HG02943 (cell line): ENCODE results near the gene BECN2.
"Not testable (repeated sequence)": the region's sequence is repeated elsewhere in the genome, so short reads cannot be mapped to it uniquely, and the experiment has no call there.

Experiments used
- ATAC-seq: cut with Tn5 transposase; IDR thresholded peaks from one replicate; pipeline ENCODE4 v1.9.1; 2021; ENCODE audit warnings: mild to moderate bottlenecking, low read depth, moderate library complexity; ENCODE audit not compliant: unreplicated experiment

The BECN2 gene

DNA sequence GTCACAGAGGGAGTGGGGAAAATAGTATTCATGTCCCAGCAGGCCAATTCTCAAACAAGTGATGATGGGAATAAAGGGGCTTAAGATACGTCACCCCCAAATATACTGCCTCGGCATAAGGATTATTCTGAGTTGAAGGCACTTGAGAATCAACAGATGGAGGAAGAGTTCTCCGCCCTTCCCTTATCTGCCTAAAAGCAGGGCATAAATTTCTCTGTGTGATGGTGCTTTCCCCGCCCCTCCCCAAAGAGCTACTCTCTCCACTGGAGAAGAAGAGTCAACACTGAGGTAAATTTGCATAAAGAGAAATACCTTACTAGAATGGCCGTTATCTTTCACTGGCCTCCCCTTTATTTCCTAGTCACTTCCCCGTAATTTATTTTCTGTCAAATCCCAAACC lies 18.7 kb downstream of the BECN2 start:
- ATAC-seq = no peak

DNA sequence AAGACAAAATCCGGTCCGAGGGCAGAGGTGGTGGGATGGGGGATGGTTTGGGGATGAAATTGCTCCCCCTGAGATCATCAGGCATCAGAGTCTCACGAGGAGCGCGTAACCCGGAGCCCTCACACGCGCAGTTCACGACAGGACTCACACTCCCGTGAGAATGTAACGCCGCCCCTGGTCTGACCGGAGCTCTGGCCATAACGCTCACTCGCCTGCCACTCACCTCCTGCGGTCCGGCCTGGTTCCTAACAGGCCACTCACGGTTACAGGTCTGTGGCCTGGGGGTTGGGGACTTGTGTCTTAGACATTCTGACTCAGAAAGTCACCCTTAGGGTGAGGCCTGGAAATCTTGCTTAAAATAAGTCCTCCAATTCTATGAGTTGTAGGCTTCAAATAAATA lies 21.5 kb downstream of the BECN2 start:
- no peak for ATAC-seq

- no peak for ATAC-seq
Observed at GRCh38 chr1:241979926-241980325, 22.4 kb downstream of the BECN2 start.

DNA sequence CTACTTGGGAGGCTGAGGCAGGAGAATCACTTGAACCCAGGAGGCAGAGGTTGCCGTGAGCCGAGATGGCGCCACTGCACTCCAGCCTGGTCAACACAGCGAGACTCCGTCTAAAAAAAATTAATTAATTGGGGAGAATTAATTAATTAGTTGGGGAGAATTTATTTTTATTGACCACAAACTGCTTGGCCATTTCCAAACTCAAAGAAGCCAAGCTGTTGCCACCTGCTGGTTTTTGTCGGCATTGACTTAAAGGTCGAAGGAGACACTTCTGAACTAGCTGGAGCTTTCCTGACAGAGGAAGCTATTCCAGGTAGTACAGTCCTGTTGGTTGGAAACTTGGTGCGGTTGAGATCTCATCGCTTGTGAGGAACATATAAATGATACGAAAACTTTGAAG lies 28.2 kb downstream of the BECN2 start:
- ATAC-seq = no peak

- not testable (repeated sequence) for ATAC-seq
Observed at GRCh38 chr1:241988389-241988930, 30.9 kb downstream of the BECN2 start.

GRCh38 chr1:241990040-241990439 lies 32.5 kb downstream of the BECN2 start:
- ATAC-seq = no peak

GRCh38 chr1:241992734-241993133 lies 35.2 kb downstream of the BECN2 start:
- no peak for ATAC-seq

GRCh38 chr1:241994171-241994570 lies 36.6 kb downstream of the BECN2 start:
- ATAC-seq = no peak

GRCh38 chr1:241997401-241997998 lies 39.9 kb downstream of the BECN2 start:
- no peak for ATAC-seq

GRCh38 chr1:241998412-241998921 lies 40.9 kb downstream of the BECN2 start:
- ATAC-seq = no peak

- ATAC-seq = no peak
Observed at GRCh38 chr1:241999026-241999425, 41.5 kb downstream of the BECN2 start, which contains the start of gene MAP1LC3C. Gene MAP1LC3C, minus strand, starts transcription at chr1:241999098. Its CDS starts 90 bp downstream, at chr1:241999008.

GRCh38 chr1:242000434-242000833 lies 42.9 kb downstream of the BECN2 start:
- ATAC-seq = no peak

DNA sequence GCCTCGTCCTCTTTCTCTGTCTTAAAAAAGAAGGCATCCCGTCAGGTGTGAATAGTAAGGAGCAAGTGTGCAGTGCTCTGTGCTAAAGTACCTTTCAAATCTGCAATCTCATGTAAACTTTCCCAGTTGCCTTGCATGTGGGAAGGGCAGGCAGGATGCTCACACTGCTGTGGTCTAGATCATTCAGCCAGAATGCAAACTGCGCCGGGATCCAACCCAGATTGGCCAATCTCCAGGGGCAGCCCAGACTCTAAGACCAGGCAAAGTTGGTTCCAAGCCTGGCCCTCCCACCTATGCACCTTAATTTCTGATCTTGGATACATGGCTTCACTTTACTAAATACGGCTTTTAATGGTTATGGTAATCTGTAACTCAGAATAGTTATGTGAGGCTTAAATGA lies 44.5 kb downstream of the BECN2 start:
- ATAC-seq = no peak

GRCh38 chr1:242002510-242002909 lies 44.9 kb downstream of the BECN2 start:
- ATAC-seq = no peak

DNA sequence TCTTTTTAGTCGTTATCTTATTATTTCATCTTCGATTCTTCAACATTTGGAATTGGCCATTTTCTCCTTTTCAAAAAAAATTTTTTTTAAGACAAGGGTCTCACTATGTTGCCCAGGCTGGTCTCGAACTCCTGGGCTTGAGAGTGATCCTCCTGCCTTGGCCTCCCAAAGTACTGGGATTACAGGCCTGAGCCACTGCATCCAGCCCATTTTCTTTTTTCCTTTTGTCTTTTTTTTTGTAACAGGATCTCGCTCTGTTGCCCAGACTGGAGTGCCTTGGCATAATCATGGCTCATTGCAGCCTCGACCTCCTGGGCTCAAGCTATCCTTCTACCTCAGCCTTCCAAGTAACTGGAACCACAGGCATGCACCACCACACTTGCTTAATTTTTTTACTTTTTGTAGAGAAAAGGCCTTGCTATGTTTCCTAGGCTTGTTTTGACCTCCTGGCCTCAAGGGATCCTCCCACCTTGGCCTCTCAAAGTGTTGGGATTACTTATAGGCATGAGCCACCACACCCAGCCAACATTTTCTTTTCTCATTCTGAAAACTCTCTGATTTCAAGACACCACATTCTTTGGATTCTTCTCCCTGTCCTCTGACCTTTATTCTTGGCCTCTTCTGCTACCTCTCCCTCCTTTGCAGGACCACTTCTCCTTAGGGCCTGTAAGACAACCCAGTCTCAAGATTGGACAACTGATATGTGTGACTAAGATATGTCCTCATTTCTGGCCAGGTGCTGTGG lies 47.4 kb downstream of the BECN2 start:
- ATAC-seq = no peak

DNA sequence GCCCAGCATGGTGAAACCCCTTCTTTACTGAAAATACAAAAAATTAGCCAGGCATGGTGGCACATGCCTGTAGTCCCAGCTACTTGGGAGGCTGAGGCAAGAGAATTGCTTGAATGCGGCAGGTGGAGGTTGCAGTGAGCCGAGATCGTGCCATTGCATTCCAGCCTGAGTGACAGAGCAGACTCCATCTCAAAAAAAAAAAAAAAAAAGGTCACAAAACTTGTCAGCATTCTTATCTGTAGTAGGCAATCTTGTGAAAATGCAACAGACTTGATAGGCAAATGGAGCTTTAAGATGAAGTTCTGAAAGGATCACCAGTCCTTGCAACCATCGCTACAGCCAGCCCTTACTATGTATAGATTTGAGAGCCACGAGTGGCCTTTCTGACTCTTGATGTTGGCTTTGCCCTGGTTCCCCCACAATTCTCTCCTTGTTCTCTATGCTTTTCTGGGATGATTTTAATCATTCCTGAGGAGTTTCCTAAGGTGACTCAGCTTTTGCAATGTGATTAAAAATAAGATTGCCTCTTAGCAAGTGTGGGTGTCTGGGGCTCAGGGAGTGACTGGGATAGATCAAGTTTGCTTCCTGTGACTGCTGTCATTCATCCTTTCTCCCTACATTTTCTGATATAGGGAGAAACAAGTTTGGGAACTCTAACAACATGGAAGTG lies 48.4 kb downstream of the BECN2 start:
- ATAC-seq = no peak

GRCh38 chr1:242006976-242007375 lies 49.4 kb downstream of the BECN2 start:
- no peak for ATAC-seq
